Measurements from ENCODE around the gene TDRD5.

- TF ChIP-seq CTCF (IDR thresholded peaks at IDR 0.05) (no peak), POLR2A (IDR thresholded peaks at IDR 0.05) (no peak)
Observed at GRCh38 chr1:179601093-179601492, 9.5 kb downstream of the TDRD5 start.
